NCI-H1092 treated with DMSO at 0.1 percent for 48 hours (cell line): ENCODE measurements around the gene SPATA18.
"Not testable (repeated sequence)": the region's sequence is repeated elsewhere in the genome, so short reads cannot be mapped to it uniquely, and the experiment has no call there.

ENCODE experiments used
- DNase-seq: peaks from one replicate; lab custom pipeline; 2025; lab: John Stamatoyannopoulos, UW

SPATA18 gene

DNA sequence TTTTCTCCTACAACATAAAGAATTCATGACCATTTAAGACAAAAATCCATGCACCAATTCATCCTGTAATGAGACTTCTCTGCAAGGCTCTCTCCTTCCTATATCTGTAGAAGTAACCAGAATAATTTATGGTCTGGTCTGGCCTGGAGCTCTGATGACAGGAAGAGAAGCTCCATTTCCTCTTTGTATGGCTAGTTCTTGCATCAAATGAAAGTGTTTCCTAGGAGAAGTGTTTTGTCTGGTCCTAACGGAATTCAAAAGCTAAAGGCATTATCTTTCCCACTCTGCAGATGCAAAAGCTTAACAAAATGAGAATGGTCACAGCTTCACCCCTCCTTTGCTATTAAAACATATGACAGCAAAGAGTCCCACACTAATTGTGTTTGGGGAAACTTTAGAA lies 55.1 kb downstream of the SPATA18 start:
- DNase-seq = no peak

DNA sequence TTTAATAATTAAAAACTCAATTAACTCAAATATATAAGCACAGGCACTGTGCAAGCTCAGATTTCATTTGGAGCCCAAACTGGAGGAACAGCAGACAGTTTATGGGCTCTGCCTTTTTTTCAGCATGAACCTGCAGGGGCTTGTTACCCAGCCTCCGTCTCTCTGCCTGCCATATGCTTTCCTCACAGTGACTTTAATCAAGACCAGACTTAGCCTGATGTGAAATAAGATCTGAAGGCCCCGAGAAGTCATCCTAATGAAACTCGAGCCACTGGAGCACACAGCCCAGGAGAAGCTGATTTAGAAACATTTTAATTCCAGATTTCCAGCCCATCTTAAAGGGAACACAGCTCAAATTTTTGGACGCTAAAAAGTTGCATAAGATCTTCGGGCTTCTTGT lies 55.6 kb downstream of the SPATA18 start:
- DNase-seq = no peak

DNA sequence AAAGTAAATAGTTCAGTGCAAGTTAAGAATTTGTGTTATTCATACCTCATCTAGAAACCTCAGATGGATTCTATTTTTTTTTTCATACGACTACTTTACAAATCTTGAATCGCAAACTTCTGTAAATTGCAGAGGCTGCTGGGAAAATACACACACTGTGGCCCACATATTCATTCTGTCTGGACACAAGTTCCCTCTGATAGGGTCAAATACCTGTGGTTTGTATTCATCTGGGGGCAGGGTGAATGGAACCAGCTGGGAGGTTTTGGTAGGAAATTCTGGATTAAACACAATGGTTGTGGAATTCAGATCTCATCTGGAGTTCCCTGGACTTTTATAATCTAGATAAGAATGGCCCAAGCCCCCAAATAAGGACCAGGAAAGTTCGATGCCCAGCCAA lies 56.2 kb downstream of the SPATA18 start:
- DNase-seq = no peak

DNA sequence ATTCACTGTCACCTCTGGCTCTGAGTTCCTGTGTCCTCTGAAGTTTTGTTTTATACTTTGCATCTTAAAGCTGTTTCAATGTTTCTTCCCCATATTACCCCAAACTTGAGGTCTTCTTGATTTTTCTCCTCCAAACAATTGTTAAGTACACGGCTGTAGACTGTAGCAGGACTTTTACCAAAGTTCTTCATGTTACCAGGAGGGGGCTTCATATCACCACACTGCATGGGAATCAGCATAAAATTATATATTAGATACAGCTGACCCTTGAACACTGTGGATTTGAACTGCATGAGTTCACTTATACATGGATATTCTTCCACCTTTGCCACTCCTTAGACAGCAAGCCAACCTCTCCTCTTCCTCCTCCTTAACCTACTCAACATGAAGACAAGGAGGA lies 56.6 kb downstream of the SPATA18 start:
- no peak for DNase-seq

DNA sequence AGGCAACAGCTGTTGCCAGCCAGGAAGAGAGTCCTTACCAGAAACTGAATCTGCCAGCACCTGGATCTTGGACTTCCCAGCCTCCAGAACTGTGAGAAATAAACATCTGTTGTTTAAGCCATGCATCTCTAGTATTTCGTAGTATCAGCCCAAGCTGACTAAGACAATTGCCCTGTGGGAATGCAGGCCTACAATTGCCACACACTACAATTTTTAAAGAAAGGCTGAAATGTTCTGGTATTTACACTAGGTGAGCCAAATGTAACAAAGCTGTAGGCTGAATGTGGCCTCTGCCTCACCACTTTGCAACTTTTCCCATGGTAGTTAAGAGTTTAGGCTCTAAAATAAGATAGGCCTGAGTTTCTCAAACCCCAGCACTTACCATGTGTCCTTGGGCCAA lies 59.1 kb downstream of the SPATA18 start:
- no peak for DNase-seq

DNA sequence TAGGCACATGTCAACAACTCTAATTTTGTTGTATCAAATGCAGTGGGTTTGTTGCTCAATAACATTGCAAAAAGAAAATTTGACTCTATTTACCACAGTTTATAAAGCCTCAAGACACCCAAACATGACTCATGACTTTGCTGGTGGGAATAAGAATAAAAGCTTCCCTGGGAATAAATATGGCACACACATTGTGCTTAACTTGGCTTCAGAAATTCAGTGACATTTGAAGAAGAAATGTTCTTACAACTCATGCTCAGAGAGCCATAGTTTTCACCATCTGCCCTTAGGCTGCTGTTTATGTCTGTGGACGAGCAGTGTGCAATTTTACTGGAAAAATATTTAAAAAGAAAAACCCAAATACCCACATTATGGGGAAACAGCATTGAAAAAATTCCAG lies 60.9 kb downstream of the SPATA18 start:
- no peak for DNase-seq

DNA sequence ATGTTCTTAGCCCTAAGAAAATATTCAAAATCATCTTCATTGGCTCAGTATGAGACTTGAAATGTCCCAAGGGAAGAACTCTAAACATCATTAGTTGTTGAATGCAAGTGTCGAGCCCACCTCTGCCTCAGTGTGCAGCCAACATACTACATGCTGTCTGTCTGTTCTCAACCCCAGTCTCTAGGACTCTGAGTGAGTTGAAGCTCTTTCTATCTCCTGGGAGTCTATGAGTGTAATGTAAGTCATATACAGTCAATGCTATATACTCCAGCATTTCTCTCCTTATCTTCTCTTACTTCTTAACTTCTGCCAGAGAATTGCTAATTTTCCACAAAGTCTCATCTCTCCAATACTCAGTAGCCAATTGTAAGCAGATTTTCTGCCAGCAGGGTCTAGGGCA lies 61.3 kb downstream of the SPATA18 start:
- no peak for DNase-seq

DNA sequence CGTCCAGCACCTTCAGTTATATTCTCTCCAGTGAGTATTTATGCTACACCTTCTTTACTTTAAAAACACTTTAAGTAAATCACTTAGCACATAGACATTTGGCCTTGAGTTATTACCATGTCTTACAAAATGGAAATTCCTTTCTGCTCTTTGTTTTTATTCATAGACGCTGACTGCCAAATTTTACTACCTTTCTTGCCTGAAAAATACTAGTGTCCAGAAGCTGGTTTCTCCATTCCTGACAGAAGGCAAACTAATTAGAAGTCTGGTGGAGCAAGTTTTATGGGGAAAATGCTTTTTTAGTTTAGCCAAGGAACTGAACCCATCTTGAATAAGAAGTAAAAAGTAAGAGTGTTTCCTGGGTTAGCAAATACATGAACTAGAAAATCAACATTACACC lies 65.5 kb downstream of the SPATA18 start:
- DNase-seq = no peak

DNA sequence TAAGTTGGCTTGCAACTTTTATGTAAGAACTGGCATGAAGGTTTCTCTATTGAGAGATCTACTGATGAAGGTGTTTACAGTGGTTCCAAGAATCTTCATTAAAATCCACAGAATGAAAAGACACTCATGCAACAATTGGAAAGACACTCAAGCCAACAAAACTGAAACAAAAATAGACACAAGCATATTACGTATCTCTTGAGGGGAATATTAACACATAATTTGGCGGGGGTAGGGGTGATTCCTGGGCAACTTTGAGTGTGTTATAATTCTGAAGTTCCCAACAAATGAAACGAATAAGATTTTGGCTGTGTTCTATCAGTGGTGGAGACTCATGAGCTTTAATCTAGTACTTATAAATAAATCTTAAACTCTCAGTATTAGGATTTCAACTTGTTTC lies 75.1 kb downstream of the SPATA18 start:
- DNase-seq = no peak

DNA sequence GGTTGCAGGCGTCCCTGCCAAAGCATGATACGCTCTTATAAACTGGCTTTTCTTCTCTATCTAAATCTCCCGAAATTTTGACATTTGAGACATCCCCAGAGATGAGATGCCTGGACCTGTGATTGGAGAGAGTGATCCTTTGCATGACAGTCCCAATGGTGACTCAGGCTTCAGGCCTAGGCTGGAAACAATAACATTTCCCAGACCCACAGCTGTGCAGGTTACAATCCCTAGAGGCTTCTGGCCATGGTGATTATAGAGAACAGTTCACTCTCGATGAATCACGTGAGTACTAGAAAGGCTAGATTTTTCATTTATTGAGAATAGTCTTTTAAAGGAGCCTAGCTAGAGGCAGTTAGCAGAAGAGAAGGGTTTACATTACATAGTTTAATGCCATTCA lies 75.9 kb downstream of the SPATA18 start:
- DNase-seq = no peak

DNA sequence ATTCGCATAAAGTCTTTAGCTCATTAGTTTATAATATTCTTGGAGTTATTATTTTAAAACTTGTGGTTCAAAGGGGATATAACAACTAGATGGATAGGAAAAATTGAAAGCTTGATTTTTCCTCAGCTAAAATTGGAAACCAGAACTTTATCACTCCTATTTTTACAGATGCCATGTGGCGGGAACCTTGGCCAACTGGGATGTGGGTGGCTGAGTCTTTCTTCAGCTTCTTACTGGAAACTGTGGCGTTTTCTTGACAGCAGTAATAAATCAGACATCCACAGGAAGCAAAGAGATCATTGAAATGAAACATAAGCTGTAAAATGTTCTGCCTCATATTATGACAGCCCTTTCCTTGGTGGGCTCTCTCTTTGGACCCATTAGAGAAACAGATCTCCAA lies 84.1 kb downstream of the SPATA18 start:
- DNase-seq = no peak

DNA sequence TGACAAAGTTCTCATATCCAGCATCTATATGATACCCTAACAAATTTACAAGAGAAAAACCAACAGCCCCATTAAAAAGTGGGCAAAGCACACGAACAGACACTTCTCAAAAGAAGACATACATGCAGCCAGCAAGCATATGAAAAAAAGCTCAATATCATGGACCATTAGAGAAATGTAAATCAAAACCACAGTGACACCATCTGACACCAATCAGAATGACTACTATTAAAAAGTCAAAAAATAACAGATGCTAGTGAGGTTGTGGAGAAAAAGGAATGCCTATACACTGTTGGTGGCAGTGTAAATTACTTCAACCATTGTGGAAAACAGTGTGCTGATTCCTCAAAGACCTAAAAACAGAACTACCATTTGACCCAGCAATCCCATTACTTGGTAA lies 86.0 kb downstream of the SPATA18 start:
- not testable (repeated sequence) for DNase-seq

DNA sequence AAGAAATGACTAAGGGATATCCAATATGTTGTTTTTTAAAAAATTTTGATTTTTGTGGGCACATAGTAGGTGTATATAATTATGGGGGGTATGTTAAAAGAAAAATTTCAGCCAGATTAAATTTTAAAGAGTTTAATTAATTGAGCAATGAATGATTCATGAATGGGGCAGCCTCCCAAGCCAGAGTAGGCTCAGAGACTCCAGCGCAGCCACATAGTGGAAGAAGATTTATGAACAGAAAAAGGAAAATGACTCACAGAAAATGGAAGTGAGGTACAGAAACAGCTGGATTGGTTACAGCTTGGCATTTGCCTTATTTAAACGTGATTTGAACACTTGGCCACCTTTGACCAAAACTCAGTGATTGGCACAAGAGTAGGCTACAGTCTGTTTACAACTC lies 91.7 kb downstream of the SPATA18 start:
- no peak for DNase-seq

DNA sequence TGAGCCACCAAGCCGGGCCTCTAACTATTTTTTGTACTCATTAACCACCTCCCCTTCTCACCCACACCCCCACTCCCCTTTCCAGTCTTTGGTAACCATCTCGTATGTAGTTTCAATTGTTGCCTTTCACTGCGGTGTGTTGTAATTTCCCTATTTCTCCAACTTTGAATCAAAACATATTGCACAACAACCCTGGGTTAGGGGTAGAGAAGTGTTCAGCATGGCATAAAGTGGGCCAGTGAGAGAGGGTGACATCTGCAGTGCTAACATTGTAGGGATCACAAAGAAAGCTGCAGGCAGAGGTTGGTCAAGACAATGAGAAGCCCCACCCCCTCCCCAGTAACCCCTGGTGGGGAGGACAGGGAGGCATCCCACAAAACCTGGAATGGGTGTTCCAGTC lies 92.7 kb downstream of the SPATA18 start:
- DNase-seq = no peak

DNA sequence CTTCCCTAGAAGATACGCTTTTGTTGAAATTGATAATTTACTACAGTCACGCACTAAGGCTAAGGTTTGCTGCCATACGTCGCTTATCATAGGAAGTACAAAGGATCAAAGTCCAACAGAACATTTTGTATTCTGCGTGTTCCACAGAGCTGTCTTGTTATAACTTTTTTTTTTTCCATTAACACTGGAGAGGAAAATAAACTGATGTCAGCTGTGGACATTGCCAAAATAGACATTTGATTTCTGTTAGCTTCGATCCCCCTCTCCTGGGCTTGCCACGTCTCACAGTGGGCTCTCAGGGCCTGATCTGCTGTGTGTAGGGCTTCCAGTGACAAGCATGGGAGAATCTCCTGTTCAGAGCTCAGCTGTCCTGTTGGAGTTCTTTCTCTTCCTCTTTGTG lies 93.3 kb downstream of the SPATA18 start:
- no peak for DNase-seq
